SK-N-SH (cell line): ENCODE measurements around the gene C19orf44.

Source experiments
- CHD2 ChIP-seq: fragments of 150-350 bp; IDR thresholded peaks from 2 replicates; pipeline ENCODE4 v1.6.1; 2018; ENCODE audit warnings: low read length; ENCODE audit not compliant: partially characterized antibody
- CTCF ChIP-seq: fragments of 200-600 bp; sonication (generic); IDR thresholded peaks from 2 replicates; pipeline ENCODE4 v1.6.1; 2017; ENCODE audit warnings: antibody characterized with exemption, mild to moderate bottlenecking, moderate library complexity
- ELF1 ChIP-seq: IDR thresholded peaks from 2 replicates; pipeline ENCODE4 v1.4.0; 2012
- EP300 ChIP-seq, 2 experiments: IDR thresholded peaks; 2 replicates each; pipeline versions ENCODE4 v1.4.0 to v1.6.1; 2012; ENCODE audit warnings: borderline replicate concordance in 1 of 2, low read depth in 1 of 2, low read length in 1 of 2
- FOXM1 ChIP-seq: IDR thresholded peaks from 2 replicates; pipeline ENCODE4 v1.4.0; 2012; ENCODE audit warnings: low read depth, mild to moderate bottlenecking
- GABPA ChIP-seq: IDR thresholded peaks from 2 replicates; pipeline ENCODE4 v1.4.0; 2012; ENCODE audit warnings: low read depth, mild to moderate bottlenecking
- JUND ChIP-seq: IDR thresholded peaks from 2 replicates; pipeline ENCODE4 v1.4.0; 2012
- MEF2A ChIP-seq: IDR thresholded peaks from 2 replicates; pipeline ENCODE4 v1.4.0; 2012; ENCODE audit warnings: low read depth, borderline replicate concordance
- POLR2AphosphoS5 ChIP-seq: IDR thresholded peaks from 2 replicates; pipeline ENCODE4 v1.6.1; 2012; ENCODE audit warnings: low read depth, low read length
- REST ChIP-seq: IDR thresholded peaks from 2 replicates; pipeline ENCODE4 v1.6.1; 2012; ENCODE audit warnings: mild to moderate bottlenecking, low read depth, low read length, moderate library complexity
- RXRA ChIP-seq: IDR thresholded peaks from 2 replicates; pipeline ENCODE4 v1.4.0; 2012; ENCODE audit warnings: low read depth, mild to moderate bottlenecking, borderline replicate concordance
- SIN3A ChIP-seq: IDR thresholded peaks from 2 replicates; pipeline ENCODE4 v1.6.1; 2012; ENCODE audit warnings: low read depth, mild to moderate bottlenecking, low read length, moderate library complexity, borderline replicate concordance
- TAF1 ChIP-seq: IDR thresholded peaks from 2 replicates; pipeline ENCODE4 v1.6.1; 2012; ENCODE audit warnings: low read depth, mild to moderate bottlenecking, low read length, moderate library complexity, borderline replicate concordance

GRCh38 chr19:16527334-16527935, 31.2 kb downstream of the C19orf44 start:
- TF ChIP-seq JUND, result no peak
- TF ChIP-seq RXRA, result no peak
- no peak for TF ChIP-seq CTCF
- no peak for TF ChIP-seq EP300 (IDR thresholded peaks at IDR 0.05; ENCODE audit: borderline replicate concordance in 1 of 2, low read depth in 1 of 2, low read length in 1 of 2)
- TF ChIP-seq MEF2A, result no peak
- no peak for TF ChIP-seq REST
- no peak for TF ChIP-seq ELF1
- TF ChIP-seq GABPA, result no peak
- no peak for TF ChIP-seq POLR2AphosphoS5
- TF ChIP-seq SIN3A, result no peak
- no peak for TF ChIP-seq CHD2
- TF ChIP-seq TAF1, result no peak
- no peak for TF ChIP-seq FOXM1
